H1 (cell line): ENCODE data around the gene PLVAP. TPM values are rescaled to one million over a fixed set of nuclear protein-coding genes. Genes with fewer than 3 reads are reported as not detected.

Source experiments
- CTCF ChIA-PET: fragments of 300-600 bp; sonication (Branson Sonifier 250); formaldehyde crosslinking; loops from one replicate; lab custom pipeline; 2021; ENCODE audit not compliant: partially characterized antibody; lab: Charles Lee
- POLR2A ChIA-PET: fragments of 300-600 bp; sonication (Branson Sonifier 250); formaldehyde crosslinking; loops from one replicate; lab custom pipeline; 2021; ENCODE audit warnings: inconsistent platforms; ENCODE audit not compliant: partially characterized antibody; lab: Charles Lee
- DNase-seq, 2 experiments: peaks; one replicate each; pipeline versions ENCODE4 v3.0.0 to v3.0.0-alpha.2; 2010 to 2022; ENCODE audit warnings: low spot score in 2 of 2, low read depth in 1 of 2, mixed read lengths in 1 of 2
- FAIRE-seq: peaks from 2 replicates; lab custom pipeline; 2011; peaks lifted over from hg19 to GRCh38; lab: Jason Lieb, UNC
- H2AFZ ChIP-seq: 2 replicates; pipeline ENCODE4 v1.8.1; 2012; ENCODE audit warnings: low read length, inconsistent platforms
- H2AK5ac ChIP-seq: 2 replicates; pipeline ENCODE4 v1.6.1; 2013; ENCODE audit warnings: low read depth, low read length
- H2BK120ac ChIP-seq: replicated peaks from 2 replicates; pipeline ENCODE3; 2013; ENCODE audit warnings: low read depth, low read length, inconsistent platforms
- H2BK12ac ChIP-seq: 2 replicates; pipeline ENCODE4 v1.6.1; 2013; ENCODE audit warnings: low read depth, low read length
- H2BK15ac ChIP-seq: 2 replicates; pipeline ENCODE4 v1.6.1; 2013; ENCODE audit warnings: low read length
- H2BK20ac ChIP-seq: 2 replicates; pipeline ENCODE4 v1.6.1; 2013; ENCODE audit warnings: low read length
- H2BK5ac ChIP-seq: 2 replicates; pipeline ENCODE4 v1.6.1; 2013; ENCODE audit warnings: low read depth, low read length
- H3K14ac ChIP-seq: 2 replicates; pipeline ENCODE4 v1.6.1; 2013; ENCODE audit warnings: inconsistent platforms; ENCODE audit not compliant: insufficient read length
- H3K18ac ChIP-seq: 2 replicates; pipeline ENCODE4 v1.6.1; 2013; ENCODE audit warnings: low read length; ENCODE audit errors: extremely low read depth
- H3K23ac ChIP-seq: 2 replicates; pipeline ENCODE4 v1.6.1; 2013; ENCODE audit warnings: inconsistent platforms; ENCODE audit not compliant: insufficient read length
- H3K23me2 ChIP-seq: 2 replicates; pipeline ENCODE4 v1.6.1; 2013; ENCODE audit warnings: low read depth, low read length
- H3K27ac ChIP-seq: 2 replicates; pipeline ENCODE4 v1.6.1; 2011; ENCODE audit warnings: low read depth, low read length, inconsistent platforms
- H3K27me3 ChIP-seq, 4 experiments: replicated peaks in 1 of 4; 1 replicate in 1 of 4; 2 replicates in 3 of 4; pipeline versions ENCODE4 v1.6.1 to v1.8.1; 2011 to 2013; ENCODE audit warnings: low read length in 3 of 4, mild to moderate bottlenecking in 3 of 4, inconsistent platforms in 2 of 4, mixed read lengths in 2 of 4, moderate library complexity in 1 of 4; ENCODE audit not compliant: control insufficient read depth in 3 of 4, insufficient read depth in 3 of 4; ENCODE audit errors: extremely low read depth in 1 of 4
- H3K36me3 ChIP-seq, 4 experiments: 2 replicates each; pipeline versions ENCODE4 v1.6.1 to v1.8.1; 2011 to 2013; ENCODE audit warnings: mild to moderate bottlenecking in 4 of 4, low read length in 3 of 4, moderate library complexity in 2 of 4, control low read depth in 1 of 4, inconsistent platforms in 1 of 4; ENCODE audit not compliant: insufficient read depth in 4 of 4, control insufficient read depth in 2 of 4
- H3K4ac ChIP-seq: replicated peaks from 2 replicates; pipeline ENCODE3; 2013; ENCODE audit warnings: low read length, low read depth, mixed read lengths, inconsistent platforms; ENCODE audit not compliant: insufficient read length
- H3K4me1 ChIP-seq, 4 experiments: replicated peaks in 1 of 4; 1 replicate in 1 of 4; 2 replicates in 3 of 4; pipeline versions ENCODE4 v1.6.1 to v1.8.1; 2011 to 2013; ENCODE audit warnings: low read length in 3 of 4, inconsistent platforms in 2 of 4, mixed read lengths in 1 of 4; ENCODE audit not compliant: insufficient read depth in 4 of 4, control insufficient read depth in 3 of 4
- H3K4me2 ChIP-seq, 2 experiments: 2 replicates each; pipeline versions ENCODE4 v1.6.1 to v1.8.1; 2011 to 2013; ENCODE audit warnings: low read depth in 2 of 2, low read length in 2 of 2, control low read depth in 1 of 2, inconsistent platforms in 1 of 2, mild to moderate bottlenecking in 1 of 2; ENCODE audit not compliant: insufficient read depth in 1 of 2
- H3K4me3 ChIP-seq, 4 experiments: fragments of 200-600, 300-600 bp in 1 of 4; sonication (generic), shearing (Covaris generic), sonication (Bioruptor Twin) in 1 of 4; 2 replicates each; pipeline versions ENCODE4 v1.5.1 to v1.8.1; 2011 to 2016; ENCODE audit warnings: low read length in 4 of 4, low read depth in 3 of 4, control low read depth in 2 of 4, inconsistent platforms in 2 of 4, mild to moderate bottlenecking in 2 of 4, mixed read lengths in 1 of 4, moderate library complexity in 1 of 4; ENCODE audit not compliant: insufficient read depth in 2 of 4; ENCODE audit errors: extremely low read depth in 1 of 4
- H3K56ac ChIP-seq: replicated peaks from 2 replicates; pipeline ENCODE3; 2013; ENCODE audit warnings: low read depth, mild to moderate bottlenecking, mixed read lengths, low read length, inconsistent platforms; ENCODE audit not compliant: insufficient read length
- H3K79me1 ChIP-seq: 2 replicates; pipeline ENCODE4 v1.6.1; 2013; ENCODE audit warnings: low read depth, low read length, control low read depth
- H3K79me2 ChIP-seq, 2 experiments: 2 replicates each; pipeline versions ENCODE4 v1.6.1 to v1.8.1; 2012 to 2013; ENCODE audit warnings: low read length in 2 of 2, mild to moderate bottlenecking in 2 of 2, inconsistent platforms in 1 of 2; ENCODE audit not compliant: insufficient read depth in 2 of 2, control insufficient read depth in 1 of 2
- H3K9ac ChIP-seq, 4 experiments: replicated peaks in 1 of 4; 1 replicate in 1 of 4; 2 replicates in 3 of 4; pipeline versions ENCODE4 v1.6.1 to v1.8.1; 2011 to 2013; ENCODE audit warnings: low read depth in 3 of 4, low read length in 3 of 4, control low read depth in 2 of 4, mild to moderate bottlenecking in 2 of 4, moderate library complexity in 2 of 4, inconsistent platforms in 1 of 4; ENCODE audit errors: extremely low read depth in 1 of 4
- H3K9me3 ChIP-seq, 2 experiments: 2 replicates each; pipeline versions ENCODE4 v1.6.1 to v1.8.1; 2012 to 2013; ENCODE audit warnings: mild to moderate bottlenecking in 2 of 2, moderate library complexity in 2 of 2, control low read depth in 1 of 2, inconsistent platforms in 1 of 2, low read depth in 1 of 2, low read length in 1 of 2, mixed read lengths in 1 of 2; ENCODE audit not compliant: insufficient read depth in 2 of 2
- H4K20me1 ChIP-seq, 2 experiments: replicated peaks in 1 of 2; 2 replicates each; pipeline versions ENCODE3 to v1.8.1; 2011 to 2013; ENCODE audit warnings: inconsistent platforms in 2 of 2, low read length in 2 of 2, mild to moderate bottlenecking in 1 of 2; ENCODE audit not compliant: insufficient read depth in 2 of 2, control insufficient read depth in 1 of 2
- H4K5ac ChIP-seq: 2 replicates; pipeline ENCODE4 v1.6.1; 2013; ENCODE audit warnings: low read length, low read depth, mixed read lengths, inconsistent platforms; ENCODE audit not compliant: insufficient read length
- H4K8ac ChIP-seq: 2 replicates; pipeline ENCODE4 v1.8.0; 2013; ENCODE audit warnings: mild to moderate bottlenecking, moderate library complexity, low read length, inconsistent platforms; ENCODE audit not compliant: insufficient read depth; ENCODE audit errors: extremely low read depth
- H4K91ac ChIP-seq: replicated peaks from 2 replicates; pipeline ENCODE3; 2013; ENCODE audit warnings: low read length, mixed read lengths, inconsistent platforms; ENCODE audit not compliant: insufficient read length
- CTCF ChIP-seq, 3 experiments: IDR thresholded peaks; 1 replicate in 2 of 3; 2 replicates in 1 of 3; pipeline versions ENCODE4 v1.5.1 to v1.6.1; 2011; ENCODE audit warnings: low read length in 3 of 3, mild to moderate bottlenecking in 3 of 3, inconsistent platforms in 2 of 3, low read depth in 1 of 3, moderate library complexity in 1 of 3; ENCODE audit not compliant: insufficient read depth in 1 of 3; ENCODE audit errors: control extremely low read depth in 1 of 3
- POLR2AphosphoS5 ChIP-seq: IDR thresholded peaks from 2 replicates; pipeline ENCODE4 v1.6.1; 2011; ENCODE audit warnings: low read depth, low read length
- SP1 ChIP-seq: IDR thresholded peaks from 2 replicates; pipeline ENCODE4 v1.6.1; 2011; ENCODE audit warnings: low read depth, low read length
- SRF ChIP-seq: IDR thresholded peaks from 2 replicates; pipeline ENCODE4 v1.6.1; 2011; ENCODE audit warnings: mild to moderate bottlenecking, low read depth, low read length, moderate library complexity
- TCF12 ChIP-seq: IDR thresholded peaks from 2 replicates; pipeline ENCODE4 v1.6.1; 2011; ENCODE audit warnings: low read depth, mild to moderate bottlenecking, low read length
- TEAD4 ChIP-seq: IDR thresholded peaks from 2 replicates; pipeline ENCODE4 v1.6.1; 2012; ENCODE audit warnings: low read depth, low read length, inconsistent platforms, mixed read lengths
- WGBS, 2 experiments: shearing (Covaris generic) in 1 of 2; methylation state at CpG; one replicate each; pipeline versions ENCODE4 v1.1.6 to v1.1.7; 2013 to 2015; ENCODE audit warnings: low lambda C conversion rate in 2 of 2, mixed read lengths in 2 of 2, inconsistent platforms in 1 of 2, low coverage in 1 of 2, missing lambda C conversion rate in 1 of 2; ENCODE audit not compliant: insufficient replicate concordance in 2 of 2, insufficient coverage in 1 of 2, insufficient read length in 1 of 2; ENCODE audit errors: extremely low coverage in 1 of 2, missing lambda C conversion rate in 1 of 2; 5-methylcytosine and 5-hydroxymethylcytosine counted together
- polyA plus RNA-seq, 7 experiments: library from polyadenylated mRNA; depleted of rRNA in 3 of 7; stranded (reverse) in 5 of 7; unstranded in 2 of 7; fragments of >200 nt in 5 of 7; fragments of 200-250 nt in 2 of 7; gene quantifications; 1 replicate in 5 of 7; 2 replicates in 1 of 7; 4 replicates in 1 of 7; pipeline versions ENCODE4 v1.2.1 to v1.2.3, GENCODE V29; 2011 to 2013; ENCODE audit warnings: missing spikeins in 2 of 7, mixed read lengths in 2 of 7
- total RNA-seq: library from RNA; stranded (reverse); fragmentation: NEBNext Ultra II Directional; extraction: Animal tissue kit (Norgen Biotek cat#: 25700); gene quantifications from 2 replicates; pipeline ENCODE4 v1.2.1, GENCODE V29; 2021

Gene PLVAP
- total and polyA plus RNA-seq, 2 of the 8 experiments (the other 6 are each of a cell fraction or from before 2014, with no cell fraction given): 0.32 TPM; not detected in 1

- Histone ChIP-seq H2AK5ac (no peak overlapping the region), H4K5ac (peak overlapping the region; percentile 75), H3K18ac (peak overlapping the region; percentile 60; the same call in 1 of the 2 replicates), H2BK12ac (no peak overlapping the region), H2BK5ac (peak overlapping the region; percentile 75), H3K4me3 (peak overlapping the region; percentile 14 to 49 (median 22); a peak in 5 of 8 replicates), H3K9ac (no peak overlapping the region), H3K4me2 (peak overlapping the region; percentile 17 to 71), H2AFZ (no peak overlapping the region), H4K8ac (peak overlapping the region; percentile 82; the same call in 1 of the 2 replicates), H3K23ac (no peak overlapping the region), H3K56ac (no peak overlapping the region), H3K79me2 (no peaks in the 10 kb centered on the region), H3K9me3 (no peaks in the 10 kb centered on the region), H3K14ac (no peak overlapping the region), H3K4ac (no peak overlapping the region), H4K91ac (peak overlapping the region; percentile 65), H3K27me3 (no peaks in the 10 kb centered on the region), H3K23me2 (peaks cover 14% of the 10 kb centered on the region), H3K27ac (no peak overlapping the region), H2BK120ac (no peak overlapping the region), H2BK20ac (no peak overlapping the region), H3K4me1 (peaks cover 0 to 25% (median 19%) of the 10 kb centered on the region in 4 experiments; a peak in 5 of 7 replicates), H3K36me3 (peaks cover 0 to 3% (median 0%) of the 10 kb centered on the region in 4 experiments; a peak in 1 of 8 replicates), H4K20me1 (peaks cover 0 to 2% of the 10 kb centered on the region in 2 experiments), H3K79me1 (peaks cover 3% of the 10 kb centered on the region), H2BK15ac (peak overlapping the region; percentile 88; the same call in 1 of the 2 replicates)
- POLR2A ChIA-PET: interaction anchor here (1.0 to 13.5 kb wide), 2 partner anchors 15 to 31 kb away, joined by 3 to 100 read pairs; partner anchors contain the start of gene DDA1
- FAIRE-seq (no peak), DNase-seq (peak; percentile 77 to 91)
- CTCF ChIA-PET: interaction anchor here (0.7 to 13.5 kb wide), 4 partner anchors 10 to 262 kb away, joined by 3 to 153 read pairs (median 4); partner anchors contain the start of gene CCDC194
- TF ChIP-seq TCF12 (no peak), SRF (no peak), CTCF (IDR thresholded peaks at IDR 0.05; ENCODE audit: control extremely low read depth in 1 of 3, insufficient read depth in 1 of 3, low read depth in 1 of 3, low read length in 3 of 3) (peak; percentile 34 to 79 (median 71); a peak in 3 of 4 replicates), POLR2AphosphoS5 (0 out of 2 replicates have a peak, but pooled peaks have one; percentile 8), SP1 (peak; percentile 43; the same call in 1 of the 2 replicates), TEAD4 (0 out of 2 replicates have a peak, but pooled peaks have one; percentile 3)
- 10% methylated on average over 13 of the region's 21 CpGs; no CpG with 5 or more reads in 1 of the 2 experiments for WGBS, 2 experiments
Measured at GRCh38 chr19:17340302-17340870, 36.8 kb downstream of the PLVAP start.
